ENCODE results near the gene PAK5.

The PAK5 gene

GRCh38 chr20:9677100-9677623, 161.7 kb downstream of the PAK5 start:
- no peak for DNase-seq (ENCODE audit: low spot score)
- TF ChIP-seq CTCF (IDR thresholded peaks at IDR 0.05; ENCODE audit: extremely low read depth, missing control alignments): no peak

GRCh38 chr20:9672981-9673380, 165.9 kb downstream of the PAK5 start:
- no peak for DNase-seq (ENCODE audit: low spot score)
- no peak for TF ChIP-seq CTCF (IDR thresholded peaks at IDR 0.05; ENCODE audit: extremely low read depth, missing control alignments)

GRCh38 chr20:9672027-9672426, 166.8 kb downstream of the PAK5 start:
- no peak for DNase-seq (ENCODE audit: low spot score)
- no peak for TF ChIP-seq CTCF (IDR thresholded peaks at IDR 0.05; ENCODE audit: extremely low read depth, missing control alignments)

GRCh38 chr20:9668381-9668780, 170.5 kb downstream of the PAK5 start:
- TF ChIP-seq CTCF (IDR thresholded peaks at IDR 0.05; ENCODE audit: extremely low read depth, missing control alignments): no peak

GRCh38 chr20:9663423-9663822, 175.5 kb downstream of the PAK5 start:
- no peak for DNase-seq (ENCODE audit: low spot score)
- no peak for TF ChIP-seq CTCF (IDR thresholded peaks at IDR 0.05; ENCODE audit: extremely low read depth, missing control alignments)

More at GRCh38 chr20:9668381-9668780, 170.5 kb downstream of the PAK5 start:
- DNase-seq (ENCODE audit: low spot score): no peak

GRCh38 chr20:9660236-9660868, 178.5 kb downstream of the PAK5 start:
- DNase-seq (ENCODE audit: low spot score): no peak
- TF ChIP-seq CTCF (IDR thresholded peaks at IDR 0.05; ENCODE audit: extremely low read depth, missing control alignments): no peak

- no peak for TF ChIP-seq CTCF (IDR thresholded peaks at IDR 0.05; ENCODE audit: extremely low read depth, missing control alignments)
- DNase-seq (ENCODE audit: low spot score): no peak
Observed at GRCh38 chr20:9647741-9648140, 191.1 kb downstream of the PAK5 start.
